AG09319 (cell line): Measurements from ENCODE around the gene PROC.

ENCODE experiments used
- DNase-seq: peaks from one replicate; pipeline ENCODE4 v3.0.0-alpha.2; 2010; ENCODE audit warnings: low read depth; ENCODE audit errors: extremely low read depth
- TF ChIP-seq, protein P1 (sequence below): IDR thresholded peaks from 2 replicates; pipeline ENCODE4 v1.5.1; 2011; ENCODE audit warnings: low read depth, mild to moderate bottlenecking, inconsistent platforms, low read length, moderate library complexity

The PROC gene

DNA sequence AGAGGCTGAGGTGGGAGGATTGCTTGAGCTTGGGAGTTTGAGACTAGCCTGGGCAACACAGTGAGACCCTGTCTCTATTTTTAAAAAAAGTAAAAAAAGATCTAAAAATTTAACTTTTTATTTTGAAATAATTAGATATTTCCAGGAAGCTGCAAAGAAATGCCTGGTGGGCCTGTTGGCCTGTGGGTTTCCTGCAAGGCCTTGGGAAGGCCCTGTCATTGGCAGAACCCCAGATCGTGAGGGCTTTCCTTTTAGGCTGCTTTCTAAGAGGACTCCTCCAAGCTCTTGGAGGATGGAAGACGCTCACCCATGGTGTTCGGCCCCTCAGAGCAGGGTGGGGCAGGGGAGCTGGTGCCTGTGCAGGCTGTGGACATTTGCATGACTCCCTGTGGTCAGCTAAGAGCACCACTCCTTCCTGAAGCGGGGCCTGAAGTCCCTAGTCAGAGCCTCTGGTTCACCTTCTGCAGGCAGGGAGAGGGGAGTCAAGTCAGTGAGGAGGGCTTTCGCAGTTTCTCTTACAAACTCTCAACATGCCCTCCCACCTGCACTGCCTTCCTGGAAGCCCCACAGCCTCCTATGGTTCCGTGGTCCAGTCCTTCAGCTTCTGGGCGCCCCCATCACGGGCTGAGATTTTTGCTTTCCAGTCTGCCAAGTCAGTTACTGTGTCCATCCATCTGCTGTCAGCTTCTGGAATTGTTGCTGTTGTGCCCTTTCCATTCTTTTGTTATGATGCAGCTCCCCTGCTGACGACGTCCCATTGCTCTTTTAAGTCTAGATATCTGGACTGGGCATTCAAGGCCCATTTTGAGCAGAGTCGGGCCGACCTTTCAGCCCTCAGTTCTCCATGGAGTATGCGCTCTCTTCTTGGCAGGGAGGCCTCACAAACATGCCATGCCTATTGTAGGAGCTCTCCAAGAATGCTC, 6.6 kb downstream of the PROC start:
- no peak for DNase-seq
- TF ChIP-seq, protein P1, sequence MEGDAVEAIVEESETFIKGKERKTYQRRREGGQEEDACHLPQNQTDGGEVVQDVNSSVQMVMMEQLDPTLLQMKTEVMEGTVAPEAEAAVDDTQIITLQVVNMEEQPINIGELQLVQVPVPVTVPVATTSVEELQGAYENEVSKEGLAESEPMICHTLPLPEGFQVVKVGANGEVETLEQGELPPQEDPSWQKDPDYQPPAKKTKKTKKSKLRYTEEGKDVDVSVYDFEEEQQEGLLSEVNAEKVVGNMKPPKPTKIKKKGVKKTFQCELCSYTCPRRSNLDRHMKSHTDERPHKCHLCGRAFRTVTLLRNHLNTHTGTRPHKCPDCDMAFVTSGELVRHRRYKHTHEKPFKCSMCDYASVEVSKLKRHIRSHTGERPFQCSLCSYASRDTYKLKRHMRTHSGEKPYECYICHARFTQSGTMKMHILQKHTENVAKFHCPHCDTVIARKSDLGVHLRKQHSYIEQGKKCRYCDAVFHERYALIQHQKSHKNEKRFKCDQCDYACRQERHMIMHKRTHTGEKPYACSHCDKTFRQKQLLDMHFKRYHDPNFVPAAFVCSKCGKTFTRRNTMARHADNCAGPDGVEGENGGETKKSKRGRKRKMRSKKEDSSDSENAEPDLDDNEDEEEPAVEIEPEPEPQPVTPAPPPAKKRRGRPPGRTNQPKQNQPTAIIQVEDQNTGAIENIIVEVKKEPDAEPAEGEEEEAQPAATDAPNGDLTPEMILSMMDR, result no peak

DNA sequence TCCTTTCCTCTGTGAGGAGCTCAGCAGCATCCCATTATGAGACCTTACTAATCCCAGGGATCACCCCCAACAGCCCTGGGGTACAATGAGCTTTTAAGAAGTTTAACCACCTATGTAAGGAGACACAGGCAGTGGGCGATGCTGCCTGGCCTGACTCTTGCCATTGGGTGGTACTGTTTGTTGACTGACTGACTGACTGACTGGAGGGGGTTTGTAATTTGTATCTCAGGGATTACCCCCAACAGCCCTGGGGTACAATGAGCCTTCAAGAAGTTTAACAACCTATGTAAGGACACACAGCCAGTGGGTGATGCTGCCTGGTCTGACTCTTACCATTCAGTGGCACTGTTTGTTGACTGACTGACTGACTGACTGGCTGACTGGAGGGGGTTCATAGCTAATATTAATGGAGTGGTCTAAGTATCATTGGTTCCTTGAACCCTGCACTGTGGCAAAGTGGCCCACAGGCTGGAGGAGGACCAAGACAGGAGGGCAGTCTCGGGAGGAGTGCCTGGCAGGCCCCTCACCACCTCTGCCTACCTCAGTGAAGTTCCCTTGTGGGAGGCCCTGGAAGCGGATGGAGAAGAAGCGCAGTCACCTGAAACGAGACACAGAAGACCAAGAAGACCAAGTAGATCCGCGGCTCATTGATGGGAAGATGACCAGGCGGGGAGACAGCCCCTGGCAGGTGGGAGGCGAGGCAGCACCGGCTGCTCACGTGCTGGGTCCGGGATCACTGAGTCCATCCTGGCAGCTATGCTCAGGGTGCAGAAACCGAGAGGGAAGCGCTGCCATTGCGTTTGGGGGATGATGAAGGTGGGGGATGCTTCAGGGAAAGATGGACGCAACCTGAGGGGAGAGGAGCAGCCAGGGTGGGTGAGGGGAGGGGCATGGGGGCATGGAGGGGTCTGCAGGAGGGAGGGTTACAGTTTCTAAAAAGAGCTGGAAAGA, 7.6 kb downstream of the PROC start:
- TF ChIP-seq, protein P1, result no peak
- no peak for DNase-seq

DNA sequence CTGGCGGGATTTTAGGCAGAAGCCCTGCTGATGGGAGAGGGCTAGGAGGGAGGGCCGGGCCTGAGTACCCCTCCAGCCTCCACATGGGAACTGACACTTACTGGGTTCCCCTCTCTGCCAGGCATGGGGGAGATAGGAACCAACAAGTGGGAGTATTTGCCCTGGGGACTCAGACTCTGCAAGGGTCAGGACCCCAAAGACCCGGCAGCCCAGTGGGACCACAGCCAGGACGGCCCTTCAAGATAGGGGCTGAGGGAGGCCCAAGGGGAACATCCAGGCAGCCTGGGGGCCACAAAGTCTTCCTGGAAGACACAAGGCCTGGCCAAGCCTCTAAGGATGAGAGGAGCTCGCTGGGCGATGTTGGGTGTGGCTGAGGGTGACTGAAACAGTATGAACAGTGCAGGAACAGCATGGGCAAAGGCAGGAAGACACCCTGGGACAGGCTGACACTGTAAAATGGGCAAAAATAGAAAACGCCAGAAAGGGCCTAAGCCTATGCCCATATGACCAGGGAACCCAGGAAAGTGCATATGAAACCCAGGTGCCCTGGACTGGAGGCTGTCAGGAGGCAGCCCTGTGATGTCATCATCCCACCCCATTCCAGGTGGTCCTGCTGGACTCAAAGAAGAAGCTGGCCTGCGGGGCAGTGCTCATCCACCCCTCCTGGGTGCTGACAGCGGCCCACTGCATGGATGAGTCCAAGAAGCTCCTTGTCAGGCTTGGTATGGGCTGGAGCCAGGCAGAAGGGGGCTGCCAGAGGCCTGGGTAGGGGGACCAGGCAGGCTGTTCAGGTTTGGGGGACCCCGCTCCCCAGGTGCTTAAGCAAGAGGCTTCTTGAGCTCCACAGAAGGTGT, 8.5 kb downstream of the PROC start:
- DNase-seq, result no peak

DNA sequence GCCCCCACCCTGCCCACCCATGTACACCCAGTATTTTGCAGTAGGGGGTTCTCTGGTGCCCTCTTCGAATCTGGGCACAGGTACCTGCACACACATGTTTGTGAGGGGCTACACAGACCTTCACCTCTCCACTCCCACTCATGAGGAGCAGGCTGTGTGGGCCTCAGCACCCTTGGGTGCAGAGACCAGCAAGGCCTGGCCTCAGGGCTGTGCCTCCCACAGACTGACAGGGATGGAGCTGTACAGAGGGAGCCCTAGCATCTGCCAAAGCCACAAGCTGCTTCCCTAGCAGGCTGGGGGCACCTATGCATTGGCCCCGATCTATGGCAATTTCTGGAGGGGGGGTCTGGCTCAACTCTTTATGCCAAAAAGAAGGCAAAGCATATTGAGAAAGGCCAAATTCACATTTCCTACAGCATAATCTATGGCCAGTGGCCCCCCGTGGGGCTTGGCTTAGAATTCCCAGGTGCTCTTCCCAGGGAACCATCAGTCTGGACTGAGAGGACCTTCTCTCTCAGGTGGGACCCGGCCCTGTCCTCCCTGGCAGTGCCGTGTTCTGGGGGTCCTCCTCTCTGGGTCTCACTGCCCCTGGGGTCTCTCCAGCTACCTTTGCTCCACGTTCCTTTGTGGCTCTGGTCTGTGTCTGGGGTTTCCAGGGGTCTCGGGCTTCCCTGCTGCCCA, 9.3 kb downstream of the PROC start:
- no peak for DNase-seq
- TF ChIP-seq, protein P1, result no peak

More for the DNA sequence above, 8.5 kb downstream of the PROC start:
- TF ChIP-seq, protein P1, result no peak

DNA sequence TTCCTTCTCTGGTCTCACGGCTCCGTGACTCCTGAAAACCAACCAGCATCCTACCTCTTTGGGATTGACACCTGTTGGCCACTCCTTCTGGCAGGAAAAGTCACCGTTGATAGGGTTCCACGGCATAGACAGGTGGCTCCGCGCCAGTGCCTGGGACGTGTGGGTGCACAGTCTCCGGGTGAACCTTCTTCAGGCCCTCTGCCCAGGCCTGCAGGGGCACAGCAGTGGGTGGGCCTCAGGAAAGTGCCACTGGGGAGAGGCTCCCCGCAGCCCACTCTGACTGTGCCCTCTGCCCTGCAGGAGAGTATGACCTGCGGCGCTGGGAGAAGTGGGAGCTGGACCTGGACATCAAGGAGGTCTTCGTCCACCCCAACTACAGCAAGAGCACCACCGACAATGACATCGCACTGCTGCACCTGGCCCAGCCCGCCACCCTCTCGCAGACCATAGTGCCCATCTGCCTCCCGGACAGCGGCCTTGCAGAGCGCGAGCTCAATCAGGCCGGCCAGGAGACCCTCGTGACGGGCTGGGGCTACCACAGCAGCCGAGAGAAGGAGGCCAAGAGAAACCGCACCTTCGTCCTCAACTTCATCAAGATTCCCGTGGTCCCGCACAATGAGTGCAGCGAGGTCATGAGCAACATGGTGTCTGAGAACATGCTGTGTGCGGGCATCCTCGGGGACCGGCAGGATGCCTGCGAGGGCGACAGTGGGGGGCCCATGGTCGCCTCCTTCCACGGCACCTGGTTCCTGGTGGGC, 10.0 kb downstream of the PROC start:
- no peak for DNase-seq
- TF ChIP-seq, protein P1, result no peak

DNA sequence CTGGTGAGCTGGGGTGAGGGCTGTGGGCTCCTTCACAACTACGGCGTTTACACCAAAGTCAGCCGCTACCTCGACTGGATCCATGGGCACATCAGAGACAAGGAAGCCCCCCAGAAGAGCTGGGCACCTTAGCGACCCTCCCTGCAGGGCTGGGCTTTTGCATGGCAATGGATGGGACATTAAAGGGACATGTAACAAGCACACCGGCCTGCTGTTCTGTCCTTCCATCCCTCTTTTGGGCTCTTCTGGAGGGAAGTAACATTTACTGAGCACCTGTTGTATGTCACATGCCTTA, 10.5 kb downstream of the PROC start:
- TF ChIP-seq, protein P1, result no peak
- DNase-seq, result no peak
